ENCODE results near the gene PCDHGC5. TPM values are rescaled to one million over a fixed set of nuclear protein-coding genes. Genes with fewer than 3 reads are reported as not detected.
A peak's percentile ranks its signal among the peaks of the same experiment; 100 is the strongest.

The PCDHGC5 gene
- total RNA-seq, 1 experiment from 2014 or later, result 1.8 TPM

DNA sequence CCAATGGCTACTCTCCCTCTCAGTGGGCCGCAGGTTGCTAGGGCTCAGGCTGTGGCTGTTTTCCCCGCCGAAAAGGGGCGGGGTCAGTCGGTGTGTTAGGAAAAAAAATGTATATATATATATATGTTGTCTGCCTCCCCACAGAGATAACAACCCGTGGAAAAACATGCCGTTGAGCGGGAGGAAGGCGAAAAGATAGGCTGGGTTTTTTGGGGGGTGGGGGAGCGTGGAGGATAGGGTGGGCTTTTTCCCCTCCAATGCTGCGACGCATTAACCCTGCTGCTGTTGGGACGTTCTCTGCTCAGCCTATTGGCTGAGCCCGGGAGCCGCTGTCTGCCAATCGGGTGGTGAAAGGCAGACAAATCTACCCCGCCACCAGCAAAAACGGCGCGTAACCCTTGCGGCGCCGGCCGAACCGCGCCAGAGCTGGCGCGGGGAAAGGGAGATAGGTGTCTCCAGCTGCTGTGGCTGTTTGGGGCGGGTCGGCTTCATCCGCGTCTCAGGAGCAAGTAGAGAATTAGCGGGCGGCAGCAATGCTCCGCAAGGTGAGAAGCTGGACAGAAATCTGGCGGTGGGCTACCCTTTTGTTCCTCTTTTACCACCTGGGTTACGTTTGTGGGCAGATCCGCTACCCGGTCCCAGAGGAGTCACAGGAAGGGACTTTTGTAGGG, 4.1 kb upstream of the PCDHGC5 start, which contains the start of gene PCDHGC4:
PCDHGC4 (plus strand) TSS at position 390 of the 671 bp plus-strand sequence; CDS start at position 534, 144 bp downstream.
- DNase-seq, result peak; percentile 94
- Histone ChIP-seq H3K36me3 (replicated peaks; ENCODE audit: control insufficient read depth, insufficient read depth, low read length) (no peaks in the 10 kb centered on the region), H3K4me3 (ENCODE audit: insufficient read depth, low read depth, low read length) (peak within 1 kb of the TSS; percentile 61), H3K27me3 (ENCODE audit: control insufficient read depth, insufficient read depth, low read length) (peaks cover 26% of the 10 kb centered on the region)

DNA sequence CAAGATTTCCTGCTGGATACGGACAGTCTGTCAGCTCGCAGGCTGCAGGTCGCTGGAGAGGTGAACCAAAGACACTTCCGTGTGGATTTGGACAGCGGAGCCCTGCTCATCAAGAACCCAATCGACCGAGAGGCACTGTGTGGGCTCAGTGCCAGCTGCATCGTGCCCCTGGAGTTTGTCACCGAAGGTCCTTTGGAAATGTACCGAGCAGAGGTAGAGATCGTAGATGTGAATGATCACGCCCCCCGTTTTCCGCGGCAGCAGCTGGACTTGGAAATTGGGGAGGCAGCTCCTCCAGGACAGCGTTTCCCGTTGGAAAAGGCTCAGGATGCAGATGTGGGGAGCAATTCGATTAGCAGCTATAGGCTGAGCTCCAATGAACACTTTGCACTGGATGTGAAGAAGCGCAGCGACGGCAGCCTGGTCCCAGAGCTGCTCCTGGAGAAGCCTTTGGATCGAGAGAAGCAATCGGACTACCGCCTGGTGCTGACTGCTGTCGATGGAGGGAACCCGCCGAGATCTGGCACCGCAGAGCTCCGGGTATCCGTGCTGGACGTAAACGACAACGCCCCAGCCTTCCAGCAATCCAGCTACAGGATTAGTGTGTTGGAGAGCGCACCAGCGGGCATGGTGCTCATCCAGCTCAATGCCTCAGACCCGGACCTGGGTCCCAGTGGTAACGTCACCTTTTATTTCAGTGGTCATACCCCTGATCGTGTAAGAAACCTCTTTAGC, 3.4 kb upstream of the PCDHGC5 start:
- H3K27me3 ChIP-seq (ENCODE audit: control insufficient read depth, insufficient read depth, low read length), result peaks cover 31% of the 10 kb centered on the region
- no peaks in the 10 kb centered on the region for H3K36me3 ChIP-seq (replicated peaks; ENCODE audit: control insufficient read depth, insufficient read depth, low read length)
- DNase-seq, result no peak
- H3K4me3 ChIP-seq (ENCODE audit: insufficient read depth, low read depth, low read length), result peak overlapping the region; percentile 61

DNA sequence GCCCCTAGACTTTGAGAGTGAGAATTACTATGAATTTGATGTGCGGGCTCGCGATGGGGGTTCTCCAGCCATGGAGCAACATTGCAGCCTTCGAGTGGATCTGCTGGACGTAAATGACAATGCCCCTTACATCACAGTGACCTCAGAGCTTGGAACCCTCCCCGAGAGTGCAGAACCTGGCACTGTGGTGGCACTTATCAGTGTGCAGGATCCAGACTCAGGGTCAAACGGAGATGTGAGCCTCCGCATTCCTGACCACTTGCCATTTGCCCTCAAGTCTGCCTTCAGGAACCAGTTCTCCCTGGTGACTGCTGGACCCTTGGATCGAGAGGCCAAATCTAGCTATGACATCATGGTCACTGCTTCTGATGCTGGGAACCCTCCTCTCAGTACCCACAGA, 2.8 kb upstream of the PCDHGC5 start:
- no peak for DNase-seq
- no peak overlapping the region for H3K4me3 ChIP-seq (ENCODE audit: insufficient read depth, low read depth, low read length)
- no peaks in the 10 kb centered on the region for H3K36me3 ChIP-seq (replicated peaks; ENCODE audit: control insufficient read depth, insufficient read depth, low read length)
- H3K27me3 ChIP-seq (ENCODE audit: control insufficient read depth, insufficient read depth, low read length), result peaks cover 34% of the 10 kb centered on the region

GRCh38 chr5:141487131-141487530, 1.8 kb upstream of the PCDHGC5 start:
- no peak for DNase-seq
- Histone ChIP-seq H3K4me3 (ENCODE audit: insufficient read depth, low read depth, low read length) (no peak overlapping the region), H3K27me3 (ENCODE audit: control insufficient read depth, insufficient read depth, low read length) (peaks cover 45% of the 10 kb centered on the region), H3K36me3 (replicated peaks; ENCODE audit: control insufficient read depth, insufficient read depth, low read length) (no peaks in the 10 kb centered on the region)

DNA sequence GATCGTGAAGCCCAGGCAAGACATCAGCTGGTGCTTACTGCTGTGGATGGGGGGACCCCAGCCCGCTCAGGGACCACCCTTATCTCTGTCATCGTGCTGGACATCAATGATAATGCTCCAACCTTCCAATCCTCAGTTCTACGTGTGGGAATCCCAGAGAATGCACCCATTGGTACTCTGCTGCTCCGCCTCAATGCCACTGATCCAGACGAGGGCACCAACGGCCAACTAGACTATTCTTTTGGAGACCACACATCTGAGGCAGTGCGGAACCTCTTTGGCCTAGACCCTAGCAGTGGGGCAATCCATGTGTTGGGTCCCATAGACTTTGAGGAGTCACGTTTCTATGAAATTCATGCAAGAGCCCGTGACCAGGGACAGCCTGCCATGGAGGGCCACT, 960 bp downstream of the PCDHGC5 start:
- Histone ChIP-seq H3K36me3 (replicated peaks; ENCODE audit: control insufficient read depth, insufficient read depth, low read length) (no peaks in the 10 kb centered on the region), H3K4me3 (ENCODE audit: insufficient read depth, low read depth, low read length) (no peak overlapping the region), H3K27me3 (ENCODE audit: control insufficient read depth, insufficient read depth, low read length) (peaks cover 62% of the 10 kb centered on the region)
- no peak for DNase-seq

- Histone ChIP-seq H3K4me3 (ENCODE audit: insufficient read depth, low read depth, low read length) (no peak overlapping the region), H3K27me3 (ENCODE audit: control insufficient read depth, insufficient read depth, low read length) (peaks cover 61% of the 10 kb centered on the region), H3K36me3 (replicated peaks; ENCODE audit: control insufficient read depth, insufficient read depth, low read length) (no peaks in the 10 kb centered on the region)
- DNase-seq, result no peak
Observed at GRCh38 chr5:141490271-141490670, 1.4 kb downstream of the PCDHGC5 start.

- peaks cover 56% of the 10 kb centered on the region for H3K27me3 ChIP-seq (ENCODE audit: control insufficient read depth, insufficient read depth, low read length)
Observed at GRCh38 chr5:141490771-141491170, 1.9 kb downstream of the PCDHGC5 start.

DNA sequence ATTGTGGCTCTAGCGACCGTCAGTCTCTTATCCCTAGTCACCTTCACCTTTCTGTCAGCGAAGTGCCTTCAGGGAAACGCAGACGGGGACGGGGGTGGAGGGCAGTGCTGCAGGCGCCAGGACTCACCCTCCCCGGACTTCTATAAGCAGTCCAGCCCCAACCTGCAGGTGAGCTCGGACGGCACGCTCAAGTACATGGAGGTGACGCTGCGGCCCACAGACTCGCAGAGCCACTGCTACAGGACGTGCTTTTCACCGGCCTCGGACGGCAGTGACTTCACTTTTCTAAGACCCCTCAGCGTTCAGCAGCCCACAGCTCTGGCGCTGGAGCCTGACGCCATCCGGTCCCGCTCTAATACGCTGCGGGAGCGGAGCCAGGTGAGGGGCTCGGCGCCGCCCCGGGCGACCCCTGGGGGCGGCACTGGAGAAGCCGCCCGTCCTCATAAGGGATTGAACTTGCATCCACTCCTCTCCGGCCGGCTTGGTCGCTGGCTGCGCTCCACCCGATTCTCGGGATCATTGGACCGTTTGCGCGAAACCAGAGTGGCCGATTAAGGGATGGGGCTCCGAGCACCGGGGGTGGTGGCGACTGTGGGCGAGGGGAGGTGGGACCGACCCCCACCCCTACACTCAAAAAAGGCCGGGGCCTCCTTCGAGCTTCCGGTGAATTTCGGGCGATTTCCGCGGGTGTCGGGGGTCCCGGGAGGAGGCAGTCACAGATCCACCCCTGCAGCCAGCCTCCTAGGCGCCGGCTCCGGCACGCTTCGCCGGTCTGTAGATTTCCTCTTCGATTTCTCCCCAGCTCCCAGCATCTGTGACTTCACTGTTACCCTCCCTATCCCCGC, 2.7 kb downstream of the PCDHGC5 start:
- no peaks in the 10 kb centered on the region for H3K36me3 ChIP-seq (replicated peaks; ENCODE audit: control insufficient read depth, insufficient read depth, low read length)
- DNase-seq, result peak; percentile 86
- peaks cover 48% of the 10 kb centered on the region; the same call in 1 of the 2 replicates for H3K27me3 ChIP-seq (ENCODE audit: control insufficient read depth, insufficient read depth, low read length)
- H3K4me3 ChIP-seq (ENCODE audit: insufficient read depth, low read depth, low read length), result peak overlapping the region; percentile 33; the same call in 1 of the 2 replicates

More at GRCh38 chr5:141490771-141491170, 1.9 kb downstream of the PCDHGC5 start:
- H3K36me3 ChIP-seq (replicated peaks; ENCODE audit: control insufficient read depth, insufficient read depth, low read length), result no peaks in the 10 kb centered on the region
- no peak for DNase-seq
- no peak overlapping the region for H3K4me3 ChIP-seq (ENCODE audit: insufficient read depth, low read depth, low read length)

- DNase-seq, result peak; percentile 82
- H3K36me3 ChIP-seq (replicated peaks; ENCODE audit: control insufficient read depth, insufficient read depth, low read length), result no peaks in the 10 kb centered on the region
- H3K27me3 ChIP-seq (ENCODE audit: control insufficient read depth, insufficient read depth, low read length), result peaks cover 41% of the 10 kb centered on the region; the same call in 1 of the 2 replicates
- peak overlapping the region; percentile 33; the same call in 1 of the 2 replicates for H3K4me3 ChIP-seq (ENCODE audit: insufficient read depth, low read depth, low read length)
Observed at GRCh38 chr5:141492168-141492885, 3.4 kb downstream of the PCDHGC5 start.

GRCh38 chr5:141493500-141494422, 4.9 kb downstream of the PCDHGC5 start:
- Histone ChIP-seq H3K27me3 (ENCODE audit: control insufficient read depth, insufficient read depth, low read length) (peaks cover 39% of the 10 kb centered on the region; the same call in 1 of the 2 replicates), H3K4me3 (ENCODE audit: insufficient read depth, low read depth, low read length) (no peak overlapping the region), H3K36me3 (replicated peaks; ENCODE audit: control insufficient read depth, insufficient read depth, low read length) (no peaks in the 10 kb centered on the region)
- DNase-seq, result no peak

- DNase-seq, result peak; percentile 68
- Histone ChIP-seq H3K4me3 (ENCODE audit: insufficient read depth, low read depth, low read length) (peak overlapping the region; percentile 33), H3K27me3 (ENCODE audit: control insufficient read depth, insufficient read depth, low read length) (peaks cover 39% of the 10 kb centered on the region; the same call in 1 of the 2 replicates), H3K36me3 (replicated peaks; ENCODE audit: control insufficient read depth, insufficient read depth, low read length) (no peaks in the 10 kb centered on the region)
Observed at GRCh38 chr5:141494761-141495452, 6.0 kb downstream of the PCDHGC5 start.

DNA sequence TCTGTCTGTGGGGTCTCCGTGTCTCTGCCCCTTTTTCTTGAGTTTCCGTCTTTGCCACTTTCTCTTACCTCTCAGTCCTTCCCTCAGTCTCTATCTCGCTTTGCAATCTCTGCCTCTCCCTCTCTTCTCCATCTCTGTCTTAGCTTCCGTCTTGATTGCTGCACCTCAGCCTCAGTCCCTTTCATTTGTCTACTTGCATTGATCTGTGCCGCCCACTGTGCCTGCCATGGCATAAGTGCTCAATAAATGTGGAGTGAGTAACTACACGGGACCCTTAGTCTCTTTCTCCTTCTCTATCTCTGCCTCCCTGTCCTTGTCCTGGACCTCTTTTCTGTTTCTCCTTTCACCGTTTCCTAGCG, 6.6 kb downstream of the PCDHGC5 start:
- no peak for DNase-seq
- peak overlapping the region; percentile 33 for H3K4me3 ChIP-seq (ENCODE audit: insufficient read depth, low read depth, low read length)
- no peaks in the 10 kb centered on the region for H3K36me3 ChIP-seq (replicated peaks; ENCODE audit: control insufficient read depth, insufficient read depth, low read length)
- peaks cover 34% of the 10 kb centered on the region; the same call in 1 of the 2 replicates for H3K27me3 ChIP-seq (ENCODE audit: control insufficient read depth, insufficient read depth, low read length)

DNA sequence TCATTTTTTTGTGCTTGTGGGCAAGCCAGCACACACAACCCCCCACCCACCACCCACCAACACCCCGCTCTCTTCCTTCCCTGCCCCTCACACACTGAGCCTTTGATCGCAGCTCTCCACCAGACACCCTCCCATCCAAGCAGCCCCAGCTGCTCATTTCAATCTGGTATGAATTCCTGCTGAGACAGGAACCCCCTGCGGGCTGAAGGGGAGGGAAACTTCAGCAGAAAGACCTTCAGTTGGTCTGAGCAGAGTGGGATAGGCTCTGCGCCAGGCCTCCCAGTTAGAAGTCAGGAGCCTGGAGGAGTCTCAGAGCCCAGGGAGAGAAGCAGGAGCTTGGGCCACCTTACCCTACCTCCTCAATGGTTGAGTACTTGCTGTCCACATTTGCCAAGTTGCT, 7.2 kb downstream of the PCDHGC5 start:
- Histone ChIP-seq H3K27me3 (ENCODE audit: control insufficient read depth, insufficient read depth, low read length) (peaks cover 31% of the 10 kb centered on the region; the same call in 1 of the 2 replicates), H3K36me3 (replicated peaks; ENCODE audit: control insufficient read depth, insufficient read depth, low read length) (no peaks in the 10 kb centered on the region), H3K4me3 (ENCODE audit: insufficient read depth, low read depth, low read length) (no peak overlapping the region)
- peak; percentile 68 for DNase-seq
